Thyroid gland (tissue), 4 donors: ENCODE measurements around the gene BTBD1. TPM values are rescaled to one million over a fixed set of nuclear protein-coding genes. Genes with fewer than 3 reads are reported as not detected.
A peak's percentile ranks its signal among the peaks of the same experiment; 100 is the strongest.

ENCODE experiments used
- DNase-seq, 2 donors: peaks; one replicate each; pipeline ENCODE4 v3.0.0-alpha.2; 2019
- H3K27ac ChIP-seq, 3 donors: fragments of 200-600 bp; sonication (generic); 1 replicate in 2 of 3; 2 replicates in 1 of 3; pipeline ENCODE4 v1.5.1; 2016 to 2019; ENCODE audit warnings: mild to moderate bottlenecking in 1 of 3, moderate library complexity in 1 of 3
- H3K27me3 ChIP-seq: fragments of 200-600 bp; sonication (generic); one replicate; pipeline ENCODE4 v1.5.1; 2019
- H3K36me3 ChIP-seq, 2 donors: fragments of 200-600 bp; sonication (generic); one replicate each; pipeline ENCODE4 v1.5.1; 2016 to 2019
- H3K4me1 ChIP-seq, 2 donors: fragments of 200-600 bp; sonication (generic); one replicate each; pipeline ENCODE4 v1.5.1; 2017 to 2019
- H3K4me3 ChIP-seq, 3 donors: fragments of 200-600 bp; sonication (generic); replicated peaks in 1 of 3; 1 replicate in 2 of 3; 2 replicates in 1 of 3; pipeline ENCODE4 v1.5.1; 2016; ENCODE audit warnings: mild to moderate bottlenecking in 1 of 3
- H3K9me3 ChIP-seq: fragments of 200-600 bp; sonication (generic); one replicate; pipeline ENCODE4 v1.5.1; 2017
- POLR2A ChIP-seq, 2 donors: fragments of 450-650 bp; IDR thresholded peaks; one replicate each; pipeline ENCODE4 v1.6.1; 2017; ENCODE audit warnings: antibody characterized with exemption in 2 of 2, mild to moderate bottlenecking in 2 of 2, moderate library complexity in 1 of 2
- WGBS, 2 donors: methylation state at CpG; one replicate each; pipeline ENCODE4 v1.1.5; 2017; 5-methylcytosine and 5-hydroxymethylcytosine counted together
- intact Hi-C: fragments of 100-400 bp; cut with DNase I; formaldehyde crosslinking; loops from one replicate; pipeline ENCODE4 v1.15.1; 2023
- total RNA-seq, 4 donors: library from RNA; depleted of rRNA; stranded (reverse); fragments of >200 nt; gene quantifications; one replicate each; pipeline ENCODE4 v1.2.3, GENCODE V29; 2016
- TF ChIP-seq, protein P1 (sequence below), 6 experiments: fragments of 200-600 bp in 3 of 6; fragments of 450-650 bp in 3 of 6; sonication (generic) in 3 of 6; IDR thresholded peaks; one replicate each; pipeline ENCODE4 v1.5.1; 2016 to 2019; ENCODE audit warnings: antibody characterized with exemption in 6 of 6, mild to moderate bottlenecking in 2 of 6, inconsistent platforms in 1 of 6, moderate library complexity in 1 of 6

BTBD1 gene
- total RNA-seq, 4 donors from 2014 or later, result 84.7 to 99.3 (median 94.5) TPM

DNA sequence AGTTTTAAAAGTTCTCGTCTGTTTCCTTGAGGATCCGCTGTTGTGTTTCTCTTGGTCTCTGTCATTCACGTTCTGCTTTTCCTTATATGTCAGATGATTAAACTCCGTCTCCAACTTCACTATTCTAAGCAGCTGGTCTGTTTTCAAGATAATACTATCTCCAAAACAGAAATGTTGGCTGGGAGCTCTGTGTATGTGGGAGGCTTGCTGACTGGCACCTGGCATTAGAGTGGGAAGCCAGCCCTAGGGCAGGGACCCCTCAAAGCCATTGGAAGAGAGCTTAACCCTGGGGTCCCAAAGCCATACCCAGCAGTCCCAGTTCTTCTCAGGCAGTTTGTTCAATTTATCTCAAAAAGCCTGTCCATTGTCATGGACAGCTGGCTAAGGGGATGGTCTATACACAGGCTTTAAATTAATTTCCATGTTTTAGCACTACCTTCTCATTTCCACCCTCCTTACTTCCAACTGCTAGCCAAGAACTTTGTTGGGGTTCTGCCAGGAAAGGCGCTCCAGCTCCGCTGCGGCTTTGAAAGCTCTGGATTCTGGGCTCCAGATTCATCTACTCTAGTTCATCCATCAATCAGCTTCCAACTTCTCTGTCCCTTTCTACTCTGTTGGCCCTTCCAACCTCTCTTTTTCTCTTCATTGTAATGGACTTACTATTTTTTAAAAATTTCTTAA is 9.2 kb downstream of the BTBD1 start:
- no peak for TF ChIP-seq POLR2A (IDR thresholded peaks at IDR 0.05)
- TF ChIP-seq, protein P1, sequence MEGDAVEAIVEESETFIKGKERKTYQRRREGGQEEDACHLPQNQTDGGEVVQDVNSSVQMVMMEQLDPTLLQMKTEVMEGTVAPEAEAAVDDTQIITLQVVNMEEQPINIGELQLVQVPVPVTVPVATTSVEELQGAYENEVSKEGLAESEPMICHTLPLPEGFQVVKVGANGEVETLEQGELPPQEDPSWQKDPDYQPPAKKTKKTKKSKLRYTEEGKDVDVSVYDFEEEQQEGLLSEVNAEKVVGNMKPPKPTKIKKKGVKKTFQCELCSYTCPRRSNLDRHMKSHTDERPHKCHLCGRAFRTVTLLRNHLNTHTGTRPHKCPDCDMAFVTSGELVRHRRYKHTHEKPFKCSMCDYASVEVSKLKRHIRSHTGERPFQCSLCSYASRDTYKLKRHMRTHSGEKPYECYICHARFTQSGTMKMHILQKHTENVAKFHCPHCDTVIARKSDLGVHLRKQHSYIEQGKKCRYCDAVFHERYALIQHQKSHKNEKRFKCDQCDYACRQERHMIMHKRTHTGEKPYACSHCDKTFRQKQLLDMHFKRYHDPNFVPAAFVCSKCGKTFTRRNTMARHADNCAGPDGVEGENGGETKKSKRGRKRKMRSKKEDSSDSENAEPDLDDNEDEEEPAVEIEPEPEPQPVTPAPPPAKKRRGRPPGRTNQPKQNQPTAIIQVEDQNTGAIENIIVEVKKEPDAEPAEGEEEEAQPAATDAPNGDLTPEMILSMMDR (IDR thresholded peaks at IDR 0.05), result no peak
- Histone ChIP-seq H3K4me1 (peaks cover 10 to 17% of the 10 kb centered on the region in 2 donors), H3K9me3 (no peaks in the 10 kb centered on the region), H3K36me3 (peaks cover 6 to 10% of the 10 kb centered on the region in 2 donors), H3K27me3 (no peaks in the 10 kb centered on the region), H3K4me3 (no peak overlapping the region), H3K27ac (no peak overlapping the region)
- WGBS, 2 donors, result 70 to 76% methylated on average over 7 of the region's 7 CpGs
- intact Hi-C loops, result no loop called here
- DNase-seq, result peak; percentile 31 to 40

DNA sequence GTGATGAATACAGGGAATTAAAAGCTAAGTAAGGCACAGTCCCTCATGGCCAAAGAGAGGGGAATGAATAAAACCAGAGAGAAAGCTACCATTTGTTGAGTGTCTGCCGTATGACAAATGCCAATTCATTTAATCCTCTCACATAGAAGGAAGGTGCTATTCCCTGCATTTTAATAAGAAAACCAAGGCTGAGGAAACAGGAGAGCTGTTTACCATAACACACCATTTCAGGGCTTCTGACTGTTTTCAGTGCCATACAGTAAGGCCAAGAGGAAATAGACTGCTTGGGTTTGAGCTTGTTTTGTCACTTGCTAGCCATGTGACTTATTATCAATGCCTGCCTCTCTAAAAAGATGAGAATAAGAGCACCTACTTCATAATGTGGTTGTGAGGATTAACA is 10.1 kb downstream of the BTBD1 start:
- Histone ChIP-seq H3K27ac (no peak overlapping the region), H3K27me3 (no peaks in the 10 kb centered on the region), H3K4me3 (no peak overlapping the region), H3K36me3 (peaks cover 6 to 11% of the 10 kb centered on the region in 2 donors), H3K9me3 (no peaks in the 10 kb centered on the region), H3K4me1 (peaks cover 6 to 12% of the 10 kb centered on the region in 2 donors)
- no peak for DNase-seq
- no peak for TF ChIP-seq POLR2A (IDR thresholded peaks at IDR 0.05)
- TF ChIP-seq, protein P1 (IDR thresholded peaks at IDR 0.05), result no peak
- 86 to 91% methylated on average over 1 of the region's 1 CpG for WGBS, 2 donors
- intact Hi-C loops, result no loop called here

DNA sequence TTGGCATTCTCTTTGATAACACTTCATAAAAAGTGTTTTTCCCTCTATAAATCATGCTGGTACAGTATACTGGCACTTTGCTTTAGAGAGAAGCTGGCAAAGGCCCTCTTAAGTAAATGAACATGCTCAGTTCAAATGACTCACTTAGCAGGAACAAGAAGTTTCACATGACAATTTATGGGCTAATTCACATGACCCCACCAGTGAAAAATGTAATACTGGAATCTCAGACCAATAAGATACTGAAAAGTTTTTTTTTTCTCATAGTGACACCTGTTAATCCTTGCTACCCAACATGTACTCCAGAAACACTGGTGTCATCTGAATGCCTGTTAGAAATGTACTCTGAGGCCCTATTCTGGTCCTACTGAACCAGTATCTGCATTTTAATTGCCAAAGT is 13.9 kb downstream of the BTBD1 start:
- no peaks in the 10 kb centered on the region for H3K27me3 ChIP-seq
- no peak for TF ChIP-seq POLR2A (IDR thresholded peaks at IDR 0.05)
- TF ChIP-seq, protein P1 (IDR thresholded peaks at IDR 0.05), result no peak
- H3K27ac ChIP-seq, result no peak overlapping the region
- DNase-seq, result no peak
- no peaks in the 10 kb centered on the region for H3K9me3 ChIP-seq
- H3K36me3 ChIP-seq, result peaks cover 12 to 13% of the 10 kb centered on the region in 2 donors
- H3K4me3 ChIP-seq, result no peak overlapping the region
- intact Hi-C loops, result no loop called here
- H3K4me1 ChIP-seq, result peaks cover 4 to 6% of the 10 kb centered on the region in 2 donors

DNA sequence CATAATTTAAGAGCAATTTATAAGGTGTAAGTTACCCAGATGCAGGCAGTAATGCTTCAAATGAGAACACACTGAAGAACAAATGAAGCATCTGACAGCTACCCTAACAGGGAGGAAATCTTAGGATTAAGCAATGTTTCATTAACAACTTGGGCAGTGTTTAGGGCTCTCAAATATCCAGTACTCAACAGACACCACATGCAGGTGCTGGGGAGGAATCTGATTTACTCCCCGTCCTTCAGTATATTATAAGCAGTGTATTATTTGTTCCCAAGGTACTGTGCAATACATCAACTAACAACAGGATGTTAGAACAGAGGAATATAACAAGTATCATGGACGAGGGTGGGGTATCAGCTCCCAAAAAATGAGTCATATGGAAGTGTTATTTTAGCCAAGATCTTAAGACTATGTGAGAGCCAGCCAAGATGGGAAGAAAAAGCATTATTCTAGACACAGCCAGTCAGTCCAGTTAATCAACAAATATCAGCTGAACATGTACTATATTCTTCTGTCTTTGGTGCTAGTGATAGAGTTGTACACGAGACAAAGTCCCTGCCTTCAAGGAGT is 20.4 kb downstream of the BTBD1 start:
- intact Hi-C loops, result loop anchor here (10.0 kb wide), 1 partner anchor 62 kb away; the partner anchor contains the start of gene RAMAC
- H3K27ac ChIP-seq, result peak overlapping the region in 2 of 3 donors; percentile 32 to 45
- H3K9me3 ChIP-seq, result no peaks in the 10 kb centered on the region
- TF ChIP-seq, protein P1 (IDR thresholded peaks at IDR 0.05), result no peak
- no peak for TF ChIP-seq POLR2A (IDR thresholded peaks at IDR 0.05)
- no peaks in the 10 kb centered on the region for H3K27me3 ChIP-seq
- H3K36me3 ChIP-seq, result peaks cover 6 to 7% of the 10 kb centered on the region in 2 donors
- peaks cover 5 to 12% of the 10 kb centered on the region in 2 donors for H3K4me1 ChIP-seq
- no peak overlapping the region for H3K4me3 ChIP-seq
- no peak for DNase-seq
- WGBS, 2 donors, result 64 to 65% methylated on average over 3 of the region's 3 CpGs

DNA sequence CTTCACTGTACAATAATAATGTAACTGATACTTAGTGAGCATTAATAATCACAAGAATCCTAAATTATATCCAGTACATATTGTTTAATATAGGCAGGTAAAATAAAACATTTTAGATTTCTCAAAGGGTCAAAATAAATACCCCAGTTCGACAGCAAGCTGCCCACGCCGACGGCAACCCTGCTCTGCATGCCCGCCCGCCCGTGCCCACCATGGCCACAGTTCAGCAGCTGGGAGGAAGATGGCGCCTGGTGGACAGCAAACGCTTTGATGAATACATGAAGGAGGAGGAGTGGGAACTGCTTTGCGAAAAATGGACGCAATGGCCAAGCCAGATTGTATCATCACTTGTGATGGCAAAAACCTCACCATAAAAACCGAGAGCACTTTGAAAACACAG is 22.9 kb downstream of the BTBD1 start:
- no peak for TF ChIP-seq POLR2A (IDR thresholded peaks at IDR 0.05)
- TF ChIP-seq, protein P1 (IDR thresholded peaks at IDR 0.05), result no peak
- DNase-seq, result no peak
- H3K9me3 ChIP-seq, result no peaks in the 10 kb centered on the region
- no peak overlapping the region for H3K27ac ChIP-seq
- no peaks in the 10 kb centered on the region for H3K27me3 ChIP-seq
- H3K4me1 ChIP-seq, result peaks cover 5 to 12% of the 10 kb centered on the region in 2 donors
- H3K4me3 ChIP-seq, result no peak overlapping the region
- intact Hi-C loops, result loop anchor here (10.0 kb wide), 1 partner anchor 59 kb away; the partner anchor contains the start of gene RAMAC
- H3K36me3 ChIP-seq, result peaks cover 13 to 26% of the 10 kb centered on the region in 2 donors
- WGBS, 2 donors, result 96 to 98% methylated on average over 12 of the region's 12 CpGs
